ENCODE results near the gene ZNF24. TPM values are rescaled to one million over a fixed set of nuclear protein-coding genes. Genes with fewer than 3 reads are reported as not detected.
A peak's percentile ranks its signal among the peaks of the same experiment; 100 is the strongest.

ZNF24 gene
- polyA plus RNA-seq, 12 donors: 29.7 to 43.1 (median 38.9) TPM; not detected in 1

GRCh38 chr18:35362531-35362930, 18.3 kb upstream of the ZNF24 start:
- no peak for DNase-seq

- no peak for DNase-seq
Measured at GRCh38 chr18:35361570-35362321, 17.5 kb upstream of the ZNF24 start.

DNA sequence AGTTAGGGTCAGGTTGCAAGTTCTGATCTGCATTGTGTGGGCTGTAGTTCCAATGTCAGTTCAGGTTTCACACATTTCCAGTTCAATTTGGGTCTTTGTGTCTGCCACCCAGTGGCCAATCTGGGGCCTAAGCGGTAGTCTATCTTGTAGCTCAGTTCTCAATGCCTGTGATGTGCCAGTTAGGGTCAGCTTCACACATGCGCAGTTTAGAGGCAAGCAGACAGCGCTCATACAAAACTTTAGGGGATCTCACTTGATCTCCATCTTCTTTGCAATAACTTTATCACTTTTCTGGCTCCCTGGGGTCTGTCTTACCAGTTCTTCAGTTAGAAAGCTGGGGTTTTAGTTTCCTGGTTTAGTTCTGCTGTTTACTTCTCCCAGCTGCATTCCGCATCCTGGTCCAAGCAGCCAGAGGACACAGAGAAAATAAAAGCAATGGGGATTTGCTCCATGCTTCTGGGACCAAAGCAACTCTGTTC, 11.0 kb upstream of the ZNF24 start:
- DNase-seq: peak; percentile 64

DNA sequence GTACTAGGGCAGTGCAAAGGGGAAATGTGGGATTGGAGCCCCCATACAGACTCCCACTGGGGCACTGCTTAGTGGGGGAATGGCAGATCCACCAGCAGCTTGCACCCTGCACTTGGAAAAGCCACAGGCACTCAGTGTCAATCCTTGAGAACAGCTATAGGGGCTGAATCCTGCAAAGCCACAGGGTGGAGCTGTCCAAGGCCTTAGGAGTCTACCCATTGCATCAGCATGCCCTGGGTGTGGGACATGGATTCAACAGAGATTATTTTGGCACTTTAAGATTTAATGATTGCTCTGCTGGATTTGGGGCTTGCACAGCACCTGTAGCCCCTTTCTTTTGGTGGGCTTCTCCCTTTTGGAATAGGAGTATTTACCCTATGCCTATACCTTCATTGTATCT, 8.6 kb upstream of the ZNF24 start:
- DNase-seq: no peak

DNA sequence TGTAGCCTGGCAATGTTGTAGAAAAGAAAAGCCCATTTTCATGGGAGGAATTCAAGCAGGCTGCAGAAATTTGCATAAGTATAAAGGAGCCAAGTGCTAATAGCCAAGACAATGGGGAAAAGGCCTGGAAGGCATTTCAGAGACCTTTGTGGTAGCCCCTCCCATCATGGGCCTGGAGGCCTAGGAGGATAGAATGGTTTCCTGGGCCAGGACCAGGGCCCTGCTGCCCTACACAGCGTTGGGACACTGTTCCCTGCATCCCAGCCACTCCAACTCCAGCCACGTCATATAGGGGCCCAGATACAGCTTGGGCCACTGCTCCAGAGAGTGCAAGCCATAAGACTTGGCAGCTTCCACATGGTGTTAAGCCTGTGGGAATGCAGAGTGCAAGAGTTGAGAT, 8.1 kb upstream of the ZNF24 start:
- DNase-seq: no peak

DNA sequence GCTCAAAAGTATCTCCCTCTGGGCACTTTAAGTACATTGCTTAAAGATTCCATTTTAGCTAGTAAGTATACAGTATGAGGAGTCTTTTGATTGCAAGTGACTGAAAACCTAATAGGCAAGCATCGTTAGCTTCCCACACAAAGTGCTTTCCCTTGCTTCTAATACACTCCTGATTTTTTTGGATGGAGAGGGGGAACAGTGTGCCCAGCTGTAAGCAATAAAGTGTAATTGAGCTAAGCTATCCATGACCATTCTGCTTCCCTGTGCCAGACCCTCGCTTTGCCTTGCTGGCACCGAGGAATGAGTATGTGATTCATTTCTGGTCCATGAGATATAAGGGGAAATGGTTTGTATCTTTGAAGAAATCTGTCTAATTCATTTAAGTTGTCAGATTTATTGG, 3.8 kb upstream of the ZNF24 start:
- no peak for DNase-seq

DNA sequence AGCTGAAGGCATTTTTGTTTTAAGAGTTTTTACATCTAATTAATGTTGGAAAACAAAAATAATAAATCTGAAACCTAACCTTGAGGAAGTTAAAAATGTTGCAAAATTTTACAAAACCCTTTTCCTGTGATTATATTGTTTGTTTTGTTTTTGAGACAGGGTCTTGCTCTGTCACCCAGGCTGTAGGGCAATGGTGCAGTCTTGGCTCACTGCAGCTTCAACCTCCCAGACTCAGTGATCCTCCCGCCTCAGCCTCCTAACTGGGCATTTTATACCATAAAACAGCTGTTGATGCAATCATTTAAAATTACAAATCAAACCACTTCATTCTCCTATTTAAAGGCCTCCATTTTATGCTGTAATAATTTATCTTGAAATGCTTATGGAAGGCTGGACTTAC, 1.7 kb upstream of the ZNF24 start:
- DNase-seq: no peak

GRCh38 chr18:35345460-35345921, 1.3 kb upstream of the ZNF24 start:
- peak; percentile 31 for DNase-seq

GRCh38 chr18:35344736-35345459, 678 bp upstream of the ZNF24 start:
- no peak for DNase-seq

GRCh38 chr18:35343488-35343935, 708 bp downstream of the ZNF24 start:
- no peak for DNase-seq

- DNase-seq: no peak
Measured at GRCh38 chr18:35337286-35337685, 6.9 kb downstream of the ZNF24 start.

DNA sequence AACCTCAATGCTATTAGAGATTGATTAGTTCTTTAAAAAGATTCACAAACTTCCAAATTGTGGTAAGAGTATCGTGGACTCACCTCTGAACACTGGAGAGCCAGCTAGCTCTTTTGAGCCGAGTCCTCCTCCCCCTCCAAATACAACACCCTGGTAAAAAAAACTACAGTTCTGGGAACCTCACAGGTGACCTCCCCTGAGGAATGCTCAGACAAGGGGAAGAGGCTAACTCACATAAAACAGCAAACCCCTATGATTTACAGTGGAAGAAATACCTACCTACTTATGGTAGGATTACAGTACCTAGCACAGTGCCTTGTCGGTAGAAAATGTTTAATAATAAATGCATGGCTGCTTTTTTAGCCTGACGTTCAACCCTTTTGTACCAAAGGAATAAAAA, 8.4 kb downstream of the ZNF24 start:
- no peak for DNase-seq

DNA sequence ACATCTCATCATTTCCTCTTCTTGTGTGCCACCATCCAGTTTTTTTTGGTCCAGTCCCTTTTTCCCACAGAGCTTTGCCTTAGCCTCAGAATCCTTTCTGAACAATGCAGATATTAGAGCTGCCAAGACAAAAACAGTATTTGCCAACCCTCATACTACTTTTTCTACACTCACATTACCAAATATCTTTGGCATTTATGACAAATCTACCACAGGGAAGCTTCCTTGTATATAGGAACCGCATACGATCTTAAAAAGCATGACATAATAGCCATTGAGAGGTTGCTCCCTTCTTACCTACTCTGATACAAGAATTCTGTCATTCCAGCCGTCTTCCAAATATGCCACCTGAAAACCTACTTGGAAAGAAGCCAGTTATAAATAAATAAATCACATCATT, 9.4 kb downstream of the ZNF24 start:
- no peak for DNase-seq

- DNase-seq: no peak
Measured at GRCh38 chr18:35334212-35334611, 10.0 kb downstream of the ZNF24 start.

- no peak for DNase-seq
Measured at GRCh38 chr18:35331367-35332087, 12.7 kb downstream of the ZNF24 start.

GRCh38 chr18:35328868-35329267, 15.4 kb downstream of the ZNF24 start:
- DNase-seq: no peak

GRCh38 chr18:35326695-35327387, 17.4 kb downstream of the ZNF24 start:
- no peak for DNase-seq

DNA sequence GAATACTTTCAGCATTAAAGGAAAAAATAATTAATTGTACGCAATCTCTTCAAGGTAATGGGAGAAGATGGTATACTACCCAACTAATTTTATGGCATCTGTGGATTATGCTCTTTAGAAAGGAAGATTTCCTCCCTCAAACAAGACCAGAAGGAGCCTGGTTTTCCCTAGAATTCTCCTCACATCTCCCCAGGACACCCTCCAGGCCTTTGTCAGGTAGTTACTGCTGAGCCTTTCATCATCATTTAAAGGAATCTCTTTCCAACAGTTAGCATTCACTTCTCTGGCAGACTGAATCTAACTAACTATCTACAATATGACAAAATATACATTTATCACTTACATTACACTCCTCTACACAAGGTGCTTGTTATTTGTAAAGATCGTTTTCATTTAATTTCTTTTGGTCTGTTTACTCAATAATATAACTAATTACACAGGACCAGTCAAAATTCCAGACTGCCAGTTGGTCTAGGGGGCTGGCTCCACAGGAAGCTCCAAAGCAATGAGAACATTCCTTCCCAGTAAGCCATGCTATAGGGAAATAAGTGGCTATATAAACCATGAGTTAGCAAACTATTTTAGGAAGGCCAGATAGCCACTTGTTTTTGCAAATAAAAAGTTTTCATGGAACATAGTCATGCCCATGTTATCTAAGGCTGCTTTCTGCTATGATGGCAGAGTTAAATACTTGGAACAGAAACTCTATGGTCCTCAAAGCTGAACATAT, 19.1 kb downstream of the ZNF24 start:
- DNase-seq: no peak

DNA sequence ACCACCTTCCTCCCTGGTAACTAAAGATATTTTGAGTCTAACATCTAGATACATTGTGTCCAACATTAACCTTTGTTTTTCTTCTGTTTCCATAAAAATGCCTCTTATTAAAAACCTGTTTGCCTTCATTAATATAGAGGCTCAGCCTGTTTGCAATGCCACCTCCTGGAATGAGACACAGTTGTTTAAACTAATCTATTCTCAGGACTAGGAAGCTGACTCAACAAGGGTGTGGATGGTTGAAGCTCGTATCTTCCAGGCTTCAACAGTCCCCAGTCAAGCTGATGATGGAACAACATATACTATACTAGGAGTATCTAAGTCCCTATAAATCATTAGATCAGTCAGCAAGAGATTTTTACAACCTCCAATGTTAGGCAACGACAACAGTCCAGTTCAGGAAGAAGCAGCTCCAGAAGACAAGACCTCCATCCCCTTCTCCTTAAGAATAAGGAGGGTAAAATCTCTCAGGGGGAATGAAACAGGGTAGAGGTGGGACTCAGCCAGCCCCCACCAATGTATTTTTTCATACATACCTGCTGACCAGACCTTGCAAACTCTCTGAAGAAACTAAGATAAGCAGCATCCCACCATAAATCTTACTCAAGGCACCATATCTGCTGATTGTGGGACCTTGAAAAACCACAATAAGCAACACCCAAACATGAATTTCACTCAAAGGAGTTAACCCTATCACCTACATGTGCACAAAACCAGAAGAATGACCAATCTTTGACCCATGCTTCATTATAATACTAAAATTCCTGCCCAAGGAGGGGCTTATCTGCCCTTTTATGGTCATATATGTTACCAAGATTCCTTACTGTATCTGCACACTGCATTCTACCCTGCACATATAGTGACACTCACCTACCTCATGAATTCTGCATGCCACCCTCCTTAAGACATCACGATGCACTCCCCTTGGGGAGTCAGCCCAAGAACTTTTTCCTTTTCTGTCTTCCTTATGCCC, 21.4 kb downstream of the ZNF24 start:
- DNase-seq: no peak

- DNase-seq: peak; percentile 5
Measured at GRCh38 chr18:35311496-35311895, 32.7 kb downstream of the ZNF24 start.

Data from muscle of arm (tissue), 12 donors.